ENCODE data around the gene FAM168B.
"Not testable (repeated sequence)": the region's sequence is repeated elsewhere in the genome, so short reads cannot be mapped to it uniquely, and the experiment has no call there.

The FAM168B gene

GRCh38 chr2:131094463-131095281, 1.4 kb upstream of the FAM168B start:
- DNase-seq = no peak

- no peak for DNase-seq
These were observed 619 bp upstream of the FAM168B start for GRCh38 chr2:131093696-131094462.

GRCh38 chr2:131092458-131093005, 728 bp downstream of the FAM168B start:
- DNase-seq = peak; percentile 16

- no peak for DNase-seq
These were observed 7.6 kb downstream of the FAM168B start for GRCh38 chr2:131085646-131086045.

- DNase-seq = no peak
These were observed 12.1 kb downstream of the FAM168B start for GRCh38 chr2:131081190-131081589.

- not testable (repeated sequence) for DNase-seq
These were observed 13.3 kb downstream of the FAM168B start for GRCh38 chr2:131079931-131080330.

- no peak for DNase-seq
These were observed 15.3 kb downstream of the FAM168B start for GRCh38 chr2:131077966-131078365.

- no peak for DNase-seq
These were observed 15.9 kb downstream of the FAM168B start for GRCh38 chr2:131077182-131077846.

DNA sequence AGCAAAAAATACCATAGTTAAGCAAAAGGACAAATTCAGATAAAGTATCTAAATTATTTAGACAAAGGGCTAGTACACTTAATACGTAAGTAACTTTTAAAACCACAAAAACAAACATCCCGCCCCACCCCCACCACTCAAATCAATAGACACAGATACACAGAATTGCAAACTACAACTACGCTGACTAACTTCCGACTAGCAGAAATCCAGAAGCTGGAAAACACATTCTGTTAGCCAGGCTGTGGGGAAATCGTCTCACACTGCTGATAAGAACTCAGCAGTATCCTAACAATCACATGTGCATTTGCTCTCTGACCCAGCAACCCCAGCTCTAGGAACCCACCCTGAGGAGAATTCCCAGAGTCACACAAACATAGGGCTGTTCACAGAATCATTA, 16.6 kb downstream of the FAM168B start:
- no peak for DNase-seq

GRCh38 chr2:131075578-131075977, 17.7 kb downstream of the FAM168B start:
- not testable (repeated sequence) for DNase-seq

DNA sequence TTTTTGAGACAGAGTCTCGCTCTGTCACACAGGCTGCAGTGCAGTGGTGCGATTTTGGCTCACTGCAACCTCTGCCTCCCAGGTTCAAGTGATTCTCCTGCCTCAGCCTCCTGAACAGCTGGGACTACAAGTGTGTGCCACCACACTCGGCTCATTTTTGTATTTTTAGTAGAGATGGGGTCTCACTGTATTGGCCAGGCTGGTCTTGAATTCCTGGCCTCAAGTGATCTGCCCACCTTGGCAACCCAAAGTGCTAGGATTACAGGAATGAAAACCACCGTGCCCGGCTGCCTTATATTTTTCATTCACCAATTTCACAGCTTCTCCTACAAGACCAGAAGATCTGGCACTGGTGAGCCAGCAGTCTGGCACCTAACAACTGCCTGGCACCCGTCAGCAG, 25.1 kb downstream of the FAM168B start:
- not testable (repeated sequence) for DNase-seq

- no peak for DNase-seq
These were observed 25.7 kb downstream of the FAM168B start for GRCh38 chr2:131067465-131068125.

DNA sequence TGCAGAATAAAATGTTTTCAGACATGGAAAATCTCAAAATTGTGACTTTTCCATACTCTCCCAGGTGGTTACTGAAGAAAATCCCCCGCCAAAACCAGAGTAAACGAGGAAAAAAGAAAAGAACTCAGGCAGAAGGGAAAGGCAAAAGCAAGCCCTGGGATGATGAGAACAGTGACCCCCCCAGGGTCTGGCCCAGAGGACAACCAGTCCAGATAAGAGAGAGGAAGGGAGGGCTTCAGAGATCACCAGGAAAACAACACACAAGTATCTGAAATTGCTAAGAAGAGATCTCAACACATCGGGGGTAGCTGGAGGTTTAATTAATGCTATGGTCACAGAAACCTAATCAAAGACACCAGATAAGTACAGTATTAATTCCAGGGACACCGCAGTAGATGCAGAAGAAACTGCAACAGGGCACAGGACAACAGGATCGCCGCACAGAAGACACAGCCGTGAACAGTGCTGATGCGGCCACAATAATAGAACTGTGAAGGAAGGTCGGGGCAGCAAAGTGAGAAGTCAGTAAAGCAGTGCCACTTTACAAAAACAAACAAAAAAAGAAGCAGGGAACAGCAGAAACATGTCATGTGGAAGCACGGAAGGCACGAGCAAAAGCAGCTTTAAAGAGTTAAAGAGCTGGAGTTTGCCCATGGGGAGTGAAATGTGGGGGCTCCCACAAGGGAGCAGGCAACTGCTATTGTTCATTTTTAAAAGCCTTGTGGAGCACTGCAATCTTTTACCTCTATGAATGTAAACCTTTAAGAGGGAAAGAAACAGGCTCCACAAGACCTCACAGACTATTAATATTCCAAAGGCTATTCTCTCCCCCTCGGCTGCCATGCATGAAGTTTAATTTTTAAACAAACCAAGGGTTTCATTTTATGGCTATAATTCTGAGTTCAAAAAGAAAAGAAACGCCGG, 28.4 kb downstream of the FAM168B start:
- DNase-seq = no peak

GRCh38 chr2:131063501-131064283, 29.6 kb downstream of the FAM168B start:
- no peak for DNase-seq

GRCh38 chr2:131058920-131059319, 34.3 kb downstream of the FAM168B start:
- DNase-seq = no peak

- DNase-seq = no peak
These were observed 34.9 kb downstream of the FAM168B start for GRCh38 chr2:131058214-131058843.

GRCh38 chr2:131056932-131057287, 36.4 kb downstream of the FAM168B start:
- no peak for DNase-seq

GRCh38 chr2:131056204-131056931, 36.9 kb downstream of the FAM168B start:
- no peak for DNase-seq
